HepG2 (cell line): ENCODE results near the gene RIPOR3.

ENCODE experiments used
- ETV5 ChIP-seq: IDR thresholded peaks from 2 replicates; pipeline ENCODE4 v1.6.1; 2018; ENCODE audit warnings: missing biosample characterization, missing genetic modification reagents, inconsistent platforms, borderline replicate concordance
- NFATC3 ChIP-seq: sonication (generic); formaldehyde crosslinking; IDR thresholded peaks from 2 replicates; pipeline ENCODE4 v1.5.1; 2020; ENCODE audit warnings: mild to moderate bottlenecking, missing genetic modification reagents
- PAXIP1 ChIP-seq: sonication (generic); formaldehyde crosslinking; conservative IDR thresholded peaks from 2 replicates; pipeline ENCODE4 v1.4.0; 2020; ENCODE audit warnings: mild to moderate bottlenecking, missing genetic modification reagents, moderate library complexity
- SOX6 ChIP-seq, 2 experiments: fragments of 450-650 bp in 1 of 2; sonication (generic) in 1 of 2; formaldehyde crosslinking in 1 of 2; IDR thresholded peaks; 2 replicates each; pipeline versions ENCODE4 v1.4.0 to v1.6.1; 2017 to 2020; ENCODE audit warnings: antibody characterized with exemption in 1 of 2, mild to moderate bottlenecking in 1 of 2, missing genetic modification reagents in 1 of 2
- ZBTB7A ChIP-seq: sonication (generic); formaldehyde crosslinking; IDR thresholded peaks from 2 replicates; pipeline ENCODE4 v1.8.0; 2022; ENCODE audit warnings: mild to moderate bottlenecking, missing genetic modification reagents
- ZNF546 ChIP-seq: sonication (generic); formaldehyde crosslinking; conservative IDR thresholded peaks from 2 replicates; pipeline ENCODE4 v1.8.1; 2023; ENCODE audit warnings: mild to moderate bottlenecking, missing genetic modification reagents
- ZNF580 ChIP-seq: IDR thresholded peaks from 2 replicates; pipeline ENCODE4 v1.6.1; 2016; ENCODE audit warnings: low read depth, borderline replicate concordance
- ZSCAN21 ChIP-seq: sonication (generic); formaldehyde crosslinking; IDR thresholded peaks from 2 replicates; pipeline ENCODE4 v1.8.0; 2022; ENCODE audit warnings: mild to moderate bottlenecking, missing genetic modification reagents, moderate library complexity, borderline replicate concordance

- TF ChIP-seq ZNF580 (CRISPR knock-in tag) = no peak
- no peak for TF ChIP-seq ZNF546 (CRISPR knock-in tag)
- TF ChIP-seq SOX6 (IDR thresholded peaks at IDR 0.05) = no peak
- no peak for TF ChIP-seq SOX6 (CRISPR knock-in tag; IDR thresholded peaks at IDR 0.05)
- TF ChIP-seq ETV5 (CRISPR knock-in tag) = no peak
- no peak for TF ChIP-seq ZBTB7A
- TF ChIP-seq ZSCAN21 = no peak
- no peak for TF ChIP-seq NFATC3 (CRISPR knock-in tag)
- TF ChIP-seq PAXIP1 (CRISPR knock-in tag) = no peak
Measured at GRCh38 chr20:50682947-50683530, 8.3 kb downstream of the RIPOR3 start.
